Transverse colon (tissue), 4 donors: ENCODE results near the gene B3GALT5.
"Not testable (repeated sequence)": the region's sequence is repeated elsewhere in the genome, so short reads cannot be mapped to it uniquely, and the experiment has no call there.

Source experiments
- EP300 ChIP-seq: sonication (generic); formaldehyde crosslinking; IDR thresholded peaks from one replicate; pipeline ENCODE4 v1.6.1; 2017; ENCODE audit warnings: antibody characterized with exemption, low read depth
- POLR2A ChIP-seq: fragments of 450-650 bp; IDR thresholded peaks from one replicate; pipeline ENCODE4 v1.6.1; 2016; ENCODE audit warnings: antibody characterized with exemption, mild to moderate bottlenecking, moderate library complexity
- POLR2AphosphoS5 ChIP-seq, 3 donors: sonication (generic); formaldehyde crosslinking; IDR thresholded peaks; one replicate each; pipeline ENCODE4 v1.6.1; 2016; ENCODE audit warnings: antibody characterized with exemption in 3 of 3
- TF ChIP-seq, protein P1 (sequence below), 5 experiments: fragments of 200-600 bp in 3 of 5; fragments of 450-650 bp in 2 of 5; sonication (generic) in 3 of 5; IDR thresholded peaks; 1 replicate in 2 of 5; 2 replicates in 3 of 5; pipeline ENCODE4 v1.5.1; 2016 to 2017; ENCODE audit warnings: antibody characterized with exemption in 5 of 5, inconsistent platforms in 3 of 5, mild to moderate bottlenecking in 2 of 5, moderate library complexity in 1 of 5

DNA sequence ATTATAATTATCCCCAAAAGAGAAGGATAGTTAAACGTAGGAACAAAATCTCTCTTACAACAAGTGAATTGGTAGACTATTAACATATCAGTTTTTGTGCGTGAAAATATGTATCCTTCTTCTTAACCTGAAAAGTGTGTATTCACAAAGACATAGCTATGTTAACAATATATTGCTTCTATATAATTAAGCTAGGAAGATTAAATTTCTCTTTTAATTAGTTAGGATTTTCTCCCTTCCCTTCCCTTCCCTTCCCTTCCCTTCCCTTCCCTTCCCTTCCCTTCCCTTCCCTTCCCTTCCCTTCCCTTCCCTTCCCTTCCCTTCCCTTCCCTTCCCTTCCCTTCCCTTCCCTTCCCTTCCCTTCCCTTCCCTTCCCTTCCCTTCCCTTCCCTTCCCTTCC lies 29.2 kb upstream of the B3GALT5 start:
- TF ChIP-seq, protein P1, sequence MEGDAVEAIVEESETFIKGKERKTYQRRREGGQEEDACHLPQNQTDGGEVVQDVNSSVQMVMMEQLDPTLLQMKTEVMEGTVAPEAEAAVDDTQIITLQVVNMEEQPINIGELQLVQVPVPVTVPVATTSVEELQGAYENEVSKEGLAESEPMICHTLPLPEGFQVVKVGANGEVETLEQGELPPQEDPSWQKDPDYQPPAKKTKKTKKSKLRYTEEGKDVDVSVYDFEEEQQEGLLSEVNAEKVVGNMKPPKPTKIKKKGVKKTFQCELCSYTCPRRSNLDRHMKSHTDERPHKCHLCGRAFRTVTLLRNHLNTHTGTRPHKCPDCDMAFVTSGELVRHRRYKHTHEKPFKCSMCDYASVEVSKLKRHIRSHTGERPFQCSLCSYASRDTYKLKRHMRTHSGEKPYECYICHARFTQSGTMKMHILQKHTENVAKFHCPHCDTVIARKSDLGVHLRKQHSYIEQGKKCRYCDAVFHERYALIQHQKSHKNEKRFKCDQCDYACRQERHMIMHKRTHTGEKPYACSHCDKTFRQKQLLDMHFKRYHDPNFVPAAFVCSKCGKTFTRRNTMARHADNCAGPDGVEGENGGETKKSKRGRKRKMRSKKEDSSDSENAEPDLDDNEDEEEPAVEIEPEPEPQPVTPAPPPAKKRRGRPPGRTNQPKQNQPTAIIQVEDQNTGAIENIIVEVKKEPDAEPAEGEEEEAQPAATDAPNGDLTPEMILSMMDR (IDR thresholded peaks at IDR 0.05) = not testable (repeated sequence)
- not testable (repeated sequence) for TF ChIP-seq POLR2A; EP300; POLR2AphosphoS5 (IDR thresholded peaks at IDR 0.05)
